OCI-LY3 (cell line): Measurements from ENCODE around the gene CCT4.
"Not testable (repeated sequence)": the region's sequence is repeated elsewhere in the genome, so short reads cannot be mapped to it uniquely, and the experiment has no call there.

Experiments used
- CTCF ChIP-seq: fragments of 200-600, 300-600 bp; sonication (generic); IDR thresholded peaks from 2 replicates; pipeline ENCODE4 v1.5.1; 2014; ENCODE audit warnings: antibody characterized with exemption, low read length, low read depth
- EZH2phosphoT487 ChIP-seq: fragments of 200-600 bp; shearing (Covaris generic); IDR thresholded peaks from 2 replicates; pipeline ENCODE4 v1.6.1; 2018; ENCODE audit warnings: antibody characterized with exemption, mixed run types, low read depth

DNA sequence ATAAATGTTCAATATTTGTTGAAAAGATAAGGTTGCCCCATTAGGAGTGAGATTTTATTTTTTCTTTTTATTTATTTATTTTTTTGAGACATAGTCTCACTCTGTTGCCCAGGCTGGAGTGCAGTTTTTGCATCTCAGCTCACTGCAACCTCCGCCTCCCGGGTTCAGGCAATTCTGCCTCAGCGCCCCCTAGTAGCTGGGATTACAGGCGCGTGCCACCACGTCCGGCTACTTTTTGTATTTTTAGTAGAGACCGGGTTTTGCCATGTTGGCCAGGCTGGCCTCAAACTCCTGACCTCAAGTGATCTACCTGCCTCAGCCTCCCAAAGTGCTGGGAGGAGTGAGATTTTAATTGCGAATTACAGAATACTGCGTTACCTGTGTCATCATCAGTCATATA, 37.2 kb downstream of the CCT4 start:
- TF ChIP-seq CTCF, EZH2phosphoT487: not testable (repeated sequence)
